Epithelial cell of esophagus (primary cell): ENCODE measurements around the gene FAU.

ENCODE experiments used
- DNase-seq: peaks from one replicate; pipeline ENCODE4 v3.0.0; 2010; ENCODE audit warnings: low read depth
- H3K4me3 ChIP-seq: 2 replicates; pipeline ENCODE4 v1.5.1; 2011; ENCODE audit warnings: mild to moderate bottlenecking, low read length, control low read depth
- TF ChIP-seq, protein P1 (sequence below): IDR thresholded peaks from 2 replicates; pipeline ENCODE4 v1.5.1; 2011; ENCODE audit warnings: low read depth, mild to moderate bottlenecking, low read length, control low read depth, inconsistent platforms; ENCODE audit not compliant: insufficient read depth; ENCODE audit errors: missing control alignments

The FAU gene

DNA sequence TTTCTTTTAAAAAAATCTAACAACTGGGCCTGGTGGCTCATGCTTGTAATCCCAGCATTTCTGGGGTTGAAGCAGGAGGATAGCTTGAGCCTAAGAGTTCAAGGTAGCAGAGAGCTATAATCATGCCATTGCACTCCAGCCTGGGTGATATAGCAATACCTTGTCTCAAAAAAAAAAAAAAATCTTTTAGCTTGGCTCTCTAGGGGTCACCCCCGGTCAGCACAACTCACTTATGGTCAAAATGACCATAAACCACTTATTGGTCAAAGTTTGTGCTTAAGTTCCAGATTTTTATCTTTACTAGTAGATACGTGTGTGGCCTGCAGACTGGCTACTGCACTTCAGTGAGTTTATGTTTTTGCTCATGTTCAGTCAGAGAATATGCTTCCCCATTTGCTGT is 41.8 kb upstream of the FAU start:
- no peak overlapping the region for H3K4me3 ChIP-seq
- DNase-seq: no peak
- TF ChIP-seq, protein P1, sequence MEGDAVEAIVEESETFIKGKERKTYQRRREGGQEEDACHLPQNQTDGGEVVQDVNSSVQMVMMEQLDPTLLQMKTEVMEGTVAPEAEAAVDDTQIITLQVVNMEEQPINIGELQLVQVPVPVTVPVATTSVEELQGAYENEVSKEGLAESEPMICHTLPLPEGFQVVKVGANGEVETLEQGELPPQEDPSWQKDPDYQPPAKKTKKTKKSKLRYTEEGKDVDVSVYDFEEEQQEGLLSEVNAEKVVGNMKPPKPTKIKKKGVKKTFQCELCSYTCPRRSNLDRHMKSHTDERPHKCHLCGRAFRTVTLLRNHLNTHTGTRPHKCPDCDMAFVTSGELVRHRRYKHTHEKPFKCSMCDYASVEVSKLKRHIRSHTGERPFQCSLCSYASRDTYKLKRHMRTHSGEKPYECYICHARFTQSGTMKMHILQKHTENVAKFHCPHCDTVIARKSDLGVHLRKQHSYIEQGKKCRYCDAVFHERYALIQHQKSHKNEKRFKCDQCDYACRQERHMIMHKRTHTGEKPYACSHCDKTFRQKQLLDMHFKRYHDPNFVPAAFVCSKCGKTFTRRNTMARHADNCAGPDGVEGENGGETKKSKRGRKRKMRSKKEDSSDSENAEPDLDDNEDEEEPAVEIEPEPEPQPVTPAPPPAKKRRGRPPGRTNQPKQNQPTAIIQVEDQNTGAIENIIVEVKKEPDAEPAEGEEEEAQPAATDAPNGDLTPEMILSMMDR: no peak

DNA sequence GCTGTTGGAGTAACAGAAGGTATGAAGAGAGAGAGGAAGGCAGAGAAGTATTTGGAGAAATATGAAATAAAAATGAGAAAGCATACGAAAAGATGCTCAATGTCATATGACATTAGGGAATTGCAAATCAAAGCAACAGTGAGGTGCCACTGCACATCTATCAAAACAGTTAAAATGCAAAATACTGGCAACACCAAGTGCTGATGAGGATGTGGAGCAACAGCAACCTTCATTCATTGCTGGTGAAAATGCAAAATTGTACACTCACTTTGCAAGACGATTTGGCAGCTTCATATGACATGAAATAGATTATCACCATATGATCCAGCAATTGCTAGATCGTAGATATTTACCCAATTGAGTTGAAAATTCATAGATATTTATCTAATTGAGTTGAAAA is 38.7 kb upstream of the FAU start:
- DNase-seq: no peak
- H3K4me3 ChIP-seq: no peak overlapping the region
- TF ChIP-seq, protein P1: no peak

DNA sequence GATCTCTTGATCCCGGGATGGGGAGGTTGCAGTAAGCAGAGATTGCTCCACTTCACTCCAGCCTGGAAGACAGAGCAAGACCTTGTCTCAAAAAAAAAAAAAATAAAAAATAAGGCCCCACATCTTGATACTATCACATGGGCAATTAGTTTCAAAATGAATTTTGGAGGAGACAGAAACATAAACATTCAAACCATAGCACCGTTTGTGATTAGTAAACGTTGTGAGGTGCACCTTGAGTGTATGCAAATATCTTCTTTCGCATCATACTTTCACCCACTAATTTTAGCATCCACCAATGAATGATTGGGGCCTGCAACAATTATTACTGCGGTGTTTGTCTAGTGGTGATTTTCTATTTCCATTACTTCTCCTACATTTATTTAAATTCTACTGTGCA is 37.1 kb upstream of the FAU start:
- no peak overlapping the region for H3K4me3 ChIP-seq
- DNase-seq: no peak
- TF ChIP-seq, protein P1: no peak

DNA sequence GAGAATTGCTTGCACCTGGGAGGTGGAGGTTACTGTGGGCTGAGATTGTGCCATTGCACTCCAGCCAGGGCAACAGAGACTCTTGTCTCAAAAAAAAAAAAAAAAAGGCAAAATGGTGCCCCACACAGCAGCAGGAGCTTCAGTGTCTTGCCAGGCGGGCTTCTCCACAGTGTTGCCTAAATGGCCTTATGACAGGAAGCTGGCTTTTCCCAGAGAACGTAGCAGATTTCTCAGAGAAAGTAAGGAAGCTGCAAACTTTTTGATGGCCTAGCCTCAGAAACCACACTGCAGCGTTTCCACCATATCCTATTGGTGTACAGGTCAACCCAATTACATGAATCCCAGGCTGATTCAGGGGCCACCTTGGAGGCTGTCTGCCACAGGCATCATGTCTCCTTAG is 35.4 kb upstream of the FAU start:
- TF ChIP-seq, protein P1: no peak
- no peak for DNase-seq
- no peak overlapping the region for H3K4me3 ChIP-seq

DNA sequence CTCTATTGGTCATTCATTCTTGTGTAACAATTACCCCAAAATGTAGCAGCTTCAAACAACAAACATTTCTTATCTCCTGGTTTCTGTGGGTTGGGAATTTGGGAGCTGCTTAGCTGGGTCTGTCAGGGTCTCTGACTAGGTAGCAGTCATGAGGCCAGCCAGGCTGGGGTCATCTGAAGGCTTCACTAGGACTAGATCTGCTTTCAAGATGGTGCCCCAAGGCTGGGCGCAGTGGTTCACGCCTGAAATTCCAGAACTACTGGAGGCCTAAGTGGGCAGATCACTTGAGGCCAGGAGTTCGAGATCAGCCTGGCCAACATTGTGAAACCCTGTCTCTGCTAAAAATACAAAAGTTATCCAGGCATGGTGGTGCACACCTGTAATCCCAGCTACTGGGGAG is 35.0 kb upstream of the FAU start:
- DNase-seq: no peak
- H3K4me3 ChIP-seq: no peak overlapping the region
- TF ChIP-seq, protein P1: no peak

DNA sequence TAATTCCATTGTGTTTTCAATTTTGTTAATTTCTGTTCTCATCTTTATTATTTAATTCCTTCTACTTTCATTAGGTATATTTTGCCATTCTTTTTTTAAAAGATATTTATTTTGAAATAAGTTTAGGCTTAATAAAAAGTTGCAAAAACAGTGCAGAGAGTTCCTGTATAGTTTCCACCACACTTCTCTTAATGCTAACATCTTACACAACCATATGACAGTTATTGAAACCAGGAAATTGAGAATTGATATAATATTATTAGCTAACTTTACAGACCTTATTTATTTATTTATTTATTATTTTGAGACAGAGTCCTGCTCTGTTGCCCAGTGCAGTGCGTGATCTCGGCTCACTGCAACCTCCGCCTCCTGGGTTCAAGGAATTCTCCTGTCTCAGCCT is 34.3 kb upstream of the FAU start:
- H3K4me3 ChIP-seq: no peak overlapping the region
- TF ChIP-seq, protein P1: no peak
- DNase-seq: no peak

DNA sequence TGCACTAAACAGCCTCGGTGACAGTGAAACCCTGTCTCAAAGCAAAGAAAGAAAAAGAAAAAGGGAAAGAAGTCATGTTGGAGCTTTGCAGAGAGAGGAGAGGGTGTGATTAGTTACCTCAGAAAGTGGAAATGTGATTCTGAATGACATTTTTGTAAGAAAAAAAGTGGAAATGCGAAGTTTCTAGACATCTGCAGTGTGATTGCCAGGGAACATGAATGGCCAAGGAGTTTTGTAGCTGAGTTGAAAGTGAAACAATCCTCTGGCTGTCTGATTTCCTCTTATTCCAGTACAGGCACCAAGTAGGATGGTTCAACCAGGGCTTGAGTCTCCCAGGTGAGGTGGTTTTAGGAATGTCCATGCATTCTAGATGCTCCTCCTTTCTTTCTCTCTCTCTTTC is 30.2 kb upstream of the FAU start:
- no peak overlapping the region for H3K4me3 ChIP-seq
- TF ChIP-seq, protein P1: no peak
- DNase-seq: no peak
